Upper lobe of left lung (tissue), 6 donors: Measurements from ENCODE around the gene AP3D1. TPM values are rescaled to one million over a fixed set of nuclear protein-coding genes. Genes with fewer than 3 reads are reported as not detected.
A peak's percentile ranks its signal among the peaks of the same experiment; 100 is the strongest.

Source experiments
- ATAC-seq, 2 donors: fragments of 200-7000 bp; cut with Tn5 transposase; one replicate each; pipeline ENCODE4 v1.9.1; 2022; ENCODE audit warnings: mild to moderate bottlenecking in 2 of 2, moderate library complexity in 2 of 2; ENCODE audit not compliant: low FRiP score in 2 of 2
- DNase-seq, 2 donors: peaks; one replicate each; pipeline ENCODE4 v3.0.0-alpha.2; 2019 to 2020
- H3K27ac ChIP-seq, 4 donors: fragments of 200-600 bp; sonication (generic); one replicate each; pipeline ENCODE4 v1.5.1; 2016 to 2019
- H3K27me3 ChIP-seq, 4 donors: fragments of 200-600 bp; sonication (generic); one replicate each; pipeline ENCODE4 v1.5.1; 2017 to 2019
- H3K36me3 ChIP-seq, 4 donors: fragments of 200-600 bp; sonication (generic); one replicate each; pipeline ENCODE4 v1.5.1; 2016 to 2019
- H3K4me1 ChIP-seq, 4 donors: fragments of 200-600 bp; sonication (generic); one replicate each; pipeline ENCODE4 v1.5.1; 2018 to 2019
- H3K4me3 ChIP-seq, 4 donors: fragments of 200-600 bp; sonication (generic); one replicate each; pipeline ENCODE4 v1.5.1; 2017 to 2019; ENCODE audit warnings: mild to moderate bottlenecking in 2 of 4, moderate library complexity in 1 of 4
- H3K9me3 ChIP-seq, 4 donors: fragments of 200-600 bp; sonication (generic); one replicate each; pipeline ENCODE4 v1.5.1; 2018 to 2019
- EP300 ChIP-seq, 4 donors: sonication (generic); formaldehyde crosslinking; IDR thresholded peaks; one replicate each; pipeline ENCODE4 v1.5.1; 2017; ENCODE audit warnings: antibody characterized with exemption in 4 of 4, control low read depth in 2 of 4
- POLR2A ChIP-seq, 4 donors: fragments of 450-650 bp; IDR thresholded peaks; one replicate each; pipeline ENCODE4 v1.5.1; 2016 to 2017; ENCODE audit warnings: antibody characterized with exemption in 4 of 4, mild to moderate bottlenecking in 2 of 4
- POLR2AphosphoS5 ChIP-seq, 2 donors: sonication (generic); formaldehyde crosslinking; IDR thresholded peaks; one replicate each; pipeline ENCODE4 v1.5.1; 2017; ENCODE audit warnings: antibody characterized with exemption in 2 of 2
- WGBS, 2 donors: methylation state at CpG; one replicate each; pipeline ENCODE4 v1.1.5; 2017 to 2018; 5-methylcytosine and 5-hydroxymethylcytosine counted together
- total RNA-seq, 6 donors: library from RNA; depleted of rRNA in 4 of 6; stranded (reverse); fragments of >200 nt in 4 of 6; gene quantifications; one replicate each; pipeline versions ENCODE4 v1.1.0 to v1.2.1, GENCODE V29; 2016 to 2021
- TF ChIP-seq, protein P1 (sequence below), 6 experiments: fragments of 450-650 bp in 4 of 6; fragments of 200-600 bp in 2 of 6; sonication (generic) in 2 of 6; IDR thresholded peaks; one replicate each; pipeline ENCODE4 v1.5.1; 2016 to 2019; ENCODE audit warnings: antibody characterized with exemption in 6 of 6
- donor health status: DM: no; HTN: no; CAD: no; lungs with moderate emphysema.
- donor health status: DM: no; HTN: yes; CAD: no; lungs with severe emphysema.

The AP3D1 gene
- total RNA-seq, 6 donors from 2014 or later, result 73.5 to 180 (median 115) TPM

DNA sequence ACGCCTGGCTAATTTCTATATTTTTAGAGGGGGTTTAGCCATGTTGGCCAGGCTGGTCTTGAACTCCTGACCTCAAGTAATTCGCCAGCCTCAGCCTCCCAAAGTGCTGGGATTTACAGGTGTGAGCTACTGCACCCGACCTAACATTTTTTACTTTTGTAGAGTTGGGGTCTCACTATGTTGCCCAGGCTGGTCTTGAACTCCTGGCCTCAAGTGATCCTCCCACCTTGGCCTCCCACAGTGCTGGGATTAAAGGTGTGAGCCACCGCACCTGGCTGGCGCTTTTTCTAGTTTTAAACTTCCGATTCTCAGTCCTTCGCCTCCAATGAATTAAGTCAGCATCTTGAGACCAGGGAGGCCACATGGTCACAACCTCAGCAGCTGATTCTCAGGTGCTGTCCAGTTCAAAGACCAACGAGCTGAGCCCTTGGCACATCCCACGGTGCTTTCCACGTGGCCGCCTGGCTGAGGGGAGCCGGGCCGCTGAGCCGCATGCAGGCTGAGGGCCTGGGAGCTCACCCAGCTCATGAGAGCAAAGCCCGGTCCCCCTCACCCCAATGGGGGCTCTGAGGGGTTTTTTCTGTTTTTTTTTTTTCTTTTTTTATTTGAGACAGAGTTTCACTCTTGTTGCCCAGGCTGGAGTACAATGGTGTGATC lies 9.1 kb downstream of the AP3D1 start:
- Histone ChIP-seq H3K36me3 (peaks cover 0 to 49% (median 32%) of the 10 kb centered on the region in 4 donors), H3K4me3 (no peak overlapping the region), H3K27ac (no peak overlapping the region), H3K27me3 (no peaks in the 10 kb centered on the region), H3K4me1 (peaks cover 0 to 38% (median 5%) of the 10 kb centered on the region in 4 donors), H3K9me3 (no peaks in the 10 kb centered on the region)
- TF ChIP-seq, protein P1, sequence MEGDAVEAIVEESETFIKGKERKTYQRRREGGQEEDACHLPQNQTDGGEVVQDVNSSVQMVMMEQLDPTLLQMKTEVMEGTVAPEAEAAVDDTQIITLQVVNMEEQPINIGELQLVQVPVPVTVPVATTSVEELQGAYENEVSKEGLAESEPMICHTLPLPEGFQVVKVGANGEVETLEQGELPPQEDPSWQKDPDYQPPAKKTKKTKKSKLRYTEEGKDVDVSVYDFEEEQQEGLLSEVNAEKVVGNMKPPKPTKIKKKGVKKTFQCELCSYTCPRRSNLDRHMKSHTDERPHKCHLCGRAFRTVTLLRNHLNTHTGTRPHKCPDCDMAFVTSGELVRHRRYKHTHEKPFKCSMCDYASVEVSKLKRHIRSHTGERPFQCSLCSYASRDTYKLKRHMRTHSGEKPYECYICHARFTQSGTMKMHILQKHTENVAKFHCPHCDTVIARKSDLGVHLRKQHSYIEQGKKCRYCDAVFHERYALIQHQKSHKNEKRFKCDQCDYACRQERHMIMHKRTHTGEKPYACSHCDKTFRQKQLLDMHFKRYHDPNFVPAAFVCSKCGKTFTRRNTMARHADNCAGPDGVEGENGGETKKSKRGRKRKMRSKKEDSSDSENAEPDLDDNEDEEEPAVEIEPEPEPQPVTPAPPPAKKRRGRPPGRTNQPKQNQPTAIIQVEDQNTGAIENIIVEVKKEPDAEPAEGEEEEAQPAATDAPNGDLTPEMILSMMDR (IDR thresholded peaks at IDR 0.05), result no peak
- TF ChIP-seq POLR2A (IDR thresholded peaks at IDR 0.05), result no peak
- no peak for TF ChIP-seq POLR2AphosphoS5 (IDR thresholded peaks at IDR 0.05)
- no peak for TF ChIP-seq EP300 (IDR thresholded peaks at IDR 0.05)
- no peak for ATAC-seq
- WGBS, 2 donors, result 96 to 97% methylated on average over 15 of the region's 15 CpGs
- no peak for DNase-seq

- WGBS, 2 donors, result 80 to 89% methylated on average over 14 of the region's 14 CpGs
- DNase-seq, result no peak
- peaks cover 0 to 59% (median 48%) of the 10 kb centered on the region in 4 donors for H3K36me3 ChIP-seq
Observed at GRCh38 chr19:2140138-2140569, 11.2 kb downstream of the AP3D1 start.

DNA sequence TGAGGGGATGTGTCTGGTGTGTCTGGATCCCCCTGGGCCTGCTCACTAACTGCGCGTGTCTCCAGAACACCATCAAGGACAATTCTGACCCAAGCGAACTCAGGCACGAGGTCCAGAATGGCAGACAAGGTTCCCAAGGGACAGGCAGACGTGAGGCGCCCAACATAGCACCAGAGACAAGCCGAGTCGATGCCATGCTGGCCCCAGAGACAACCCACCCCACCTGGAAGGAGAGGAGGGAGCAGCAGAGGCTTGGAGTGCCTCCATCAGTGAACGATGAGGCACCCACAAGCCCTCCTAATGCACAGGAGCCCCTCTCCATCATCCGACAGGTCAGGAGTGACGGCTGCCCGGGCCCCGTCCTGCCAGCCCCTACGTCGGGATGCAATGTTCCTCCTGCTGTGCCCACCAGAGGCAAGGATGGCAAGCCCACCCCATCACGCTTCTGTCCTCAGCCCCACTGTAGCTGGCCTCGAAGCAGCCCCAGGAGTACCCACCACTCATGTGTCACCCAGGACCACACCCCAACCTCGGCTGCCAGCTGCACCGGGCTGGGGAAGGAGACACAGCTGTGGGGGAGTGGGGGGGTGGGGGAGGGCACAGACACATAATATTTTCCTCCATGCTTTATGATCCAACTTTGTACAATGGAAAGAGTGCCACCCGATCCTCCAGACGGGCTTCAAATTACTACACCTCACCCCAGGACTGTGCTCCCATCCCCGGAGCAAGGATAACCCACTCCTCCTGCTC lies 11.8 kb downstream of the AP3D1 start:
- H3K27ac ChIP-seq, result no peak overlapping the region
- no peak overlapping the region for H3K4me3 ChIP-seq
- WGBS, 2 donors, result 75 to 88% methylated on average over 7 to 21 of the region's 22 CpGs
- H3K27me3 ChIP-seq, result no peaks in the 10 kb centered on the region
- peaks cover 0 to 63% (median 46%) of the 10 kb centered on the region in 4 donors for H3K36me3 ChIP-seq
- no peaks in the 10 kb centered on the region for H3K9me3 ChIP-seq
- no peak for DNase-seq
- no peak for ATAC-seq
- H3K4me1 ChIP-seq, result peaks cover 0 to 15% (median 0%) of the 10 kb centered on the region in 4 donors
- no peak for TF ChIP-seq POLR2A (IDR thresholded peaks at IDR 0.05)
- TF ChIP-seq, protein P1 (IDR thresholded peaks at IDR 0.05), result no peak
- TF ChIP-seq EP300 (IDR thresholded peaks at IDR 0.05), result no peak
- TF ChIP-seq POLR2AphosphoS5 (IDR thresholded peaks at IDR 0.05), result no peak

More at GRCh38 chr19:2140138-2140569, 11.2 kb downstream of the AP3D1 start:
- H3K9me3 ChIP-seq, result no peaks in the 10 kb centered on the region
- no peak overlapping the region for H3K4me3 ChIP-seq
- H3K27ac ChIP-seq, result no peak overlapping the region
- peaks cover 0 to 20% (median 0%) of the 10 kb centered on the region in 4 donors for H3K4me1 ChIP-seq
- ATAC-seq, result no peak
- TF ChIP-seq, protein P1 (IDR thresholded peaks at IDR 0.05), result no peak
- no peaks in the 10 kb centered on the region for H3K27me3 ChIP-seq

DNA sequence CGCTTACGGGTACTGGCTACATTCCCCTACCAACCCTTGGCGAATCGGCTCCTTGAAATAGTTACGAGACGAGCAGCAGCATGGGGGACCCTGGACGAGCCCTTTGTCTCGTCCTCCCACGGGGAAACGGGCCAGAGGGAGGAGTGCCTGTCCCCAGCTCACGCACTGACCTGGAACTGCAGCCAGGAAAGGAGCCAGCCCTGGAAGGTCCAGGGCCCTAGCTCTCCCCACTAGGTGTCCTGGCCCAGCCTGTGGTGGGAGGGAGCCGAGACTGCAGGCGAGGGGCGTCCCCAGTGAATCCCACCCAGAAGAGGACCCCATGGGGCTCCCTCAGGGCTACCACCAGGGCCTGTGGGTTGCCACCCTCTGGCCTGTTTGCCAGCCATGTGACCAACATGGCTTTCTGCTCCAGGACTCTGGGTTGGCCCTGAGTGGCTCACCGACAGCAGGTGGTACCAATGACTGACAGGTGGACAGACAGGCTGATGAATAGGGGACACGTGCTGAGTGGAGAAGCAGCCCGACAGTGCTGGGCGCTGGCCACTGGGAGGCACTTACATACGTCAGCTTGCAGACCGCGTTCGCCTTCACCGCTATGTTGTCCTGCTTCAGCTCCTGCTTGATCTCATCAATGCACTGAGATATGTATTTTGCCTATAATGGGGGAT lies 13.2 kb downstream of the AP3D1 start:
- no peaks in the 10 kb centered on the region for H3K9me3 ChIP-seq
- TF ChIP-seq, protein P1 (IDR thresholded peaks at IDR 0.05), result no peak
- TF ChIP-seq POLR2AphosphoS5 (IDR thresholded peaks at IDR 0.05) (no peak), EP300 (IDR thresholded peaks at IDR 0.05) (no peak), POLR2A (IDR thresholded peaks at IDR 0.05) (no peak)
- ATAC-seq (peak in 1 of 2 donors; percentile 13), DNase-seq (no peak)
- 92 to 97% methylated on average over 19 to 20 of the region's 23 CpGs for WGBS, 2 donors
- H3K27me3 ChIP-seq, result no peaks in the 10 kb centered on the region
- H3K27ac ChIP-seq, result no peak overlapping the region
- no peak overlapping the region for H3K4me3 ChIP-seq
- peaks cover 0 to 74% (median 53%) of the 10 kb centered on the region in 4 donors for H3K36me3 ChIP-seq
- H3K4me1 ChIP-seq, result peaks cover 0 to 9% (median 0%) of the 10 kb centered on the region in 4 donors
